Tibial nerve (tissue), 4 donors: Measurements from ENCODE around the gene LIN52. TPM values are rescaled to one million over a fixed set of nuclear protein-coding genes. Genes with fewer than 3 reads are reported as not detected.

Source experiments
- DNase-seq, 2 donors: peaks; one replicate each; pipeline ENCODE4 v3.0.0-alpha.2; 2019; ENCODE audit warnings: low spot score in 2 of 2
- H3K27ac ChIP-seq, 4 donors: fragments of 200-600 bp; sonication (generic) in 3 of 4; one replicate each; pipeline ENCODE4 v1.5.1; 2017 to 2019; ENCODE audit warnings: mild to moderate bottlenecking in 1 of 4
- H3K27me3 ChIP-seq, 2 donors: fragments of 200-600 bp; sonication (generic) in 1 of 2; one replicate each; pipeline versions ENCODE4 v1.5.1 to v1.6.0; 2017 to 2019
- H3K36me3 ChIP-seq, 3 donors: fragments of 200-600 bp; sonication (generic); one replicate each; pipeline ENCODE4 v1.5.1; 2018 to 2019
- H3K4me1 ChIP-seq, 4 donors: fragments of 200-600 bp; sonication (generic) in 3 of 4; one replicate each; pipeline ENCODE4 v1.5.1; 2017 to 2019
- H3K4me3 ChIP-seq, 4 donors: fragments of 200-600 bp; sonication (generic) in 3 of 4; one replicate each; pipeline ENCODE4 v1.5.1; 2017 to 2019; ENCODE audit warnings: mild to moderate bottlenecking in 1 of 4, moderate library complexity in 1 of 4
- H3K9me3 ChIP-seq, 4 donors: fragments of 200-600 bp; sonication (generic) in 3 of 4; one replicate each; pipeline ENCODE4 v1.5.1; 2017 to 2019
- EP300 ChIP-seq, 2 donors: sonication (generic); formaldehyde crosslinking; IDR thresholded peaks; one replicate each; pipeline ENCODE4 v1.6.1; 2017; ENCODE audit warnings: antibody characterized with exemption in 2 of 2, mild to moderate bottlenecking in 1 of 2
- POLR2A ChIP-seq, 2 donors: fragments of 450-650 bp; IDR thresholded peaks; one replicate each; pipeline ENCODE4 v1.6.1; 2017; ENCODE audit warnings: antibody characterized with exemption in 2 of 2, mild to moderate bottlenecking in 2 of 2, moderate library complexity in 2 of 2
- WGBS, 2 donors: methylation state at CpG; one replicate each; pipeline ENCODE4 v1.1.5; 2018; 5-methylcytosine and 5-hydroxymethylcytosine counted together
- small RNA-seq: library from RNA; depleted of rRNA; stranded (forward); fragments of <200 nt; gene quantifications from one replicate; pipeline ENCODE3, GENCODE V24; 2016
- total RNA-seq, 4 donors: library from RNA; depleted of rRNA; stranded (reverse); fragments of >200 nt; gene quantifications; one replicate each; pipeline ENCODE4 v1.1.0, GENCODE V29; 2016
- TF ChIP-seq, protein P1 (sequence below), 5 experiments: fragments of 200-600 bp in 3 of 5; fragments of 450-650 bp in 2 of 5; sonication (generic) in 3 of 5; IDR thresholded peaks; one replicate each; pipeline ENCODE4 v1.5.1; 2016 to 2019; ENCODE audit warnings: antibody characterized with exemption in 5 of 5, mild to moderate bottlenecking in 3 of 5, moderate library complexity in 2 of 5

Gene LIN52
- total RNA-seq, 4 donors from 2014 or later = 10.2 to 15.7 (median 12.7) TPM

DNA sequence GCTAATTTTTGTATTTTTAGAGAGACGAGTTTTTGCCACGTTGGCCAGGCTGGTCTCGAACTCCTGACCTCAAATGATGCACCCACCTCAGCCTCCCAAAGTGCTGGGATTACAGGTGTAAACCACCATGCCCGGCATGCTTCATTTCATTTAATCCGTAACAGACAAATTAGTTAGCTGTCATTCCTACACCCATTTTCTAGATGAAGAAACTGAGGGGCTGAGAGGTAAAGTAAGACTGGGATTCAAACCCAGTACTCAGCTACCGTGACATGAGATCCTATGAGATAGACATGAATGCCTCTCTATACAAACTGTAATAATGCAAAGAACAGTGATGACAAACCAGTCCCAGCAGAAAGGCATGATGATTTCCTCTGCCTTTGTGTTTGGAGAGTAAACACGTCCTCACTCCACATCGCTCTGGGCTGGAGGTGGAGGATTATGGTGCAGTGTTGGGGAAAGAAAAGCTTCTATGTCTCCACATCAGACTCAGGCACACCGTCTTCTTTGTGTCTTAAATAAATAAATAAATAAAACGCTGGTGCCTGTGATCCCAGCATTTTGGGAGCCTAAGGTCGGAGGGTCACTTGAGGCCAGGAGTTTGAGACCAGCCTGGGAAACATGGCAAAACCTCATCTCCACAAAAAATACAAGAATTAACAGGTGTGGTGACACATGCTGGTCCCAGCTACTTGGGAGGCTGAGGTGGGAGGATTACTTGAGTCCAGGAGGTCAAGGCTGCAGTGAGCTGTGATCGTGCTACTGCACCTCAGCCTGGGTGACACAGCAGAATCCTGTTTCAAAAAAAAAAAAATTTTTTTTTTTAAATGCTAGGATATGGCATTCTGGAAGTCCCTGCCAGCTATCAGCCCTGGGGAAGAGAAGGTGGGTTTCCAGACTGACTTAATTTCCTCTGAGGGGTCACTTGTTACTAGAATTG, 164.9 kb downstream of the LIN52 start:
- Histone ChIP-seq H3K9me3 (no peaks in the 10 kb centered on the region), H3K4me1 (peaks cover 0 to 9% (median 1%) of the 10 kb centered on the region in 4 donors), H3K36me3 (no peaks in the 10 kb centered on the region), H3K27ac (no peak overlapping the region), H3K27me3 (peaks cover 0 to 37% of the 10 kb centered on the region in 2 donors), H3K4me3 (no peak overlapping the region)
- no peak for DNase-seq
- WGBS, 2 donors = 75 to 76% methylated on average over 12 of the region's 12 CpGs
- TF ChIP-seq, protein P1, sequence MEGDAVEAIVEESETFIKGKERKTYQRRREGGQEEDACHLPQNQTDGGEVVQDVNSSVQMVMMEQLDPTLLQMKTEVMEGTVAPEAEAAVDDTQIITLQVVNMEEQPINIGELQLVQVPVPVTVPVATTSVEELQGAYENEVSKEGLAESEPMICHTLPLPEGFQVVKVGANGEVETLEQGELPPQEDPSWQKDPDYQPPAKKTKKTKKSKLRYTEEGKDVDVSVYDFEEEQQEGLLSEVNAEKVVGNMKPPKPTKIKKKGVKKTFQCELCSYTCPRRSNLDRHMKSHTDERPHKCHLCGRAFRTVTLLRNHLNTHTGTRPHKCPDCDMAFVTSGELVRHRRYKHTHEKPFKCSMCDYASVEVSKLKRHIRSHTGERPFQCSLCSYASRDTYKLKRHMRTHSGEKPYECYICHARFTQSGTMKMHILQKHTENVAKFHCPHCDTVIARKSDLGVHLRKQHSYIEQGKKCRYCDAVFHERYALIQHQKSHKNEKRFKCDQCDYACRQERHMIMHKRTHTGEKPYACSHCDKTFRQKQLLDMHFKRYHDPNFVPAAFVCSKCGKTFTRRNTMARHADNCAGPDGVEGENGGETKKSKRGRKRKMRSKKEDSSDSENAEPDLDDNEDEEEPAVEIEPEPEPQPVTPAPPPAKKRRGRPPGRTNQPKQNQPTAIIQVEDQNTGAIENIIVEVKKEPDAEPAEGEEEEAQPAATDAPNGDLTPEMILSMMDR (IDR thresholded peaks at IDR 0.05) = no peak
- TF ChIP-seq EP300 (IDR thresholded peaks at IDR 0.05) (no peak), POLR2A (IDR thresholded peaks at IDR 0.05) (no peak)

Small RNA genes within 50 kb of the gene (small RNA-seq; reads per million reads assigned to genes)
- gene AC006349.1 = not detected
- not detected for gene RN7SL530P

Other genes starting within 250 kb of the LIN52 start
- gene PTGR2, start 233.1 kb upstream of the LIN52 start, total RNA-seq = 10 to 100 TPM in 1 of 4 donors, 1 to 10 TPM in 3; 6.3 to 12.9 (median 9.0) TPM
- gene ZNF410, start 198.1 kb upstream of the LIN52 start, total RNA-seq = 10 to 100 TPM; 42.0 to 49.8 (median 46.8) TPM
- gene FAM161B, start 134.9 kb upstream of the LIN52 start, total RNA-seq = 10 to 100 TPM in 1 of 4 donors, 1 to 10 TPM in 3; 6.9 to 10.7 (median 9.3) TPM
- 10 to 100 TPM; 20.3 to 42.3 (median 27.8) TPM for gene COQ6, start 134.7 kb upstream of the LIN52 start, total RNA-seq
- 10 to 100 TPM in 2 of 4 donors, 1 to 10 TPM in 2; 8.0 to 12.9 (median 11.0) TPM for gene ENTPD5, start 65.7 kb upstream of the LIN52 start, total RNA-seq
- 10 to 100 TPM in 1 of 4 donors, 1 to 10 TPM in 3; 3.7 to 22.8 (median 6.2) TPM for gene BBOF1, start 65.6 kb upstream of the LIN52 start, total RNA-seq
- 10 to 100 TPM; 40.5 to 95.7 (median 75.3) TPM for gene ALDH6A1, start 503 bp upstream of the LIN52 start, total RNA-seq
- not detected for gene VSX2, start 154.5 kb downstream of the LIN52 start, total RNA-seq
- gene ABCD4, start 218.0 kb downstream of the LIN52 start, total RNA-seq = 10 to 100 TPM; 66.0 to 80.6 (median 73.3) TPM